B cell (primary cell): ENCODE measurements around the gene ACBD3. TPM values are rescaled to one million over a fixed set of nuclear protein-coding genes. Genes with fewer than 3 reads are reported as not detected.

Source experiments
- ATAC-seq: fragments of 200-7000 bp; cut with Tn5 transposase; one replicate; pipeline ENCODE4 v1.10.0; 2021; ENCODE audit warnings: low read depth, mild to moderate bottlenecking, moderate number of reproducible peaks, moderate library complexity
- CTCF ChIA-PET: fragments of 350-600 bp; sonication (Branson Sonifier 250); formaldehyde crosslinking; loops from one replicate; lab custom pipeline; 2021; ENCODE audit warnings: antibody characterized with exemption, inconsistent platforms; lab: Charles Lee
- POLR2A ChIA-PET: fragments of 350-600 bp; sonication (Branson Sonifier 250); formaldehyde crosslinking; loops from one replicate; lab custom pipeline; 2021; ENCODE audit warnings: antibody characterized with exemption; lab: Charles Lee
- DNase-seq: peaks from one replicate; pipeline ENCODE4 v3.0.0; 2013
- H2AFZ ChIP-seq: 2 replicates; pipeline ENCODE4 v1.6.1; 2012; ENCODE audit warnings: mild to moderate bottlenecking, low read depth, low read length; ENCODE audit not compliant: insufficient read depth, poor library complexity, severe bottlenecking
- H3K27ac ChIP-seq, 2 donors: 1 replicate in 1 of 2; 2 replicates in 1 of 2; pipeline ENCODE4 v1.5.1; 2012 to 2013; ENCODE audit warnings: low read length in 2 of 2, mild to moderate bottlenecking in 2 of 2, moderate library complexity in 1 of 2
- H3K27me3 ChIP-seq, 4 experiments: fragments of 200-600 bp in 1 of 4; sonication (generic) in 1 of 4; replicated peaks in 1 of 4; 1 replicate in 2 of 4; 2 replicates in 2 of 4; pipeline versions ENCODE4 v1.6.1 to v1.7.0; 2013 to 2016; ENCODE audit warnings: low read length in 3 of 4, mild to moderate bottlenecking in 2 of 4, mixed read lengths in 1 of 4, moderate library complexity in 1 of 4; ENCODE audit not compliant: insufficient read depth in 4 of 4, control insufficient read depth in 3 of 4; ENCODE audit errors: control extremely low read depth in 1 of 4
- H3K36me3 ChIP-seq, 2 experiments: replicated peaks in 1 of 2; 1 replicate in 1 of 2; 2 replicates in 1 of 2; pipeline versions ENCODE4 v1.6.1 to v1.7.1; 2013; ENCODE audit warnings: low read length in 1 of 2; ENCODE audit not compliant: insufficient read depth in 2 of 2, control insufficient read depth in 1 of 2; ENCODE audit errors: control extremely low read depth in 1 of 2, extremely low read depth in 1 of 2
- H3K4me1 ChIP-seq, 2 donors: fragments of 200-600 bp in 1 of 2; sonication (generic) in 1 of 2; 1 replicate in 1 of 2; 2 replicates in 1 of 2; pipeline versions ENCODE4 v1.5.1 to v1.6.1; 2013 to 2017; ENCODE audit warnings: low read length in 2 of 2; ENCODE audit not compliant: control insufficient read depth in 2 of 2, insufficient read depth in 2 of 2
- H3K4me2 ChIP-seq: replicated peaks from 2 replicates; pipeline ENCODE3; 2012; ENCODE audit warnings: mild to moderate bottlenecking, low read depth, low read length; ENCODE audit not compliant: poor library complexity, severe bottlenecking
- H3K4me3 ChIP-seq, 5 experiments: fragments of 200-600 bp in 1 of 5; sonication (generic) in 1 of 5; 1 replicate in 3 of 5; 2 replicates in 2 of 5; pipeline versions ENCODE4 v1.5.1 to v1.7.0; 2011 to 2016; ENCODE audit warnings: low read length in 4 of 5, mild to moderate bottlenecking in 4 of 5, low read depth in 2 of 5, control low read depth in 1 of 5, moderate library complexity in 1 of 5; ENCODE audit not compliant: insufficient read depth in 1 of 5; ENCODE audit errors: control extremely low read depth in 1 of 5, extremely low read depth in 1 of 5
- H3K79me2 ChIP-seq: fragments of 200-600 bp; sonication (generic); one replicate; pipeline ENCODE4 v1.6.0; 2016; ENCODE audit warnings: low read length; ENCODE audit not compliant: control insufficient read depth, insufficient read depth
- H3K9ac ChIP-seq: fragments of 200-600 bp; sonication (generic); 2 replicates; pipeline ENCODE4 v1.6.1; 2017; ENCODE audit warnings: mild to moderate bottlenecking, low read length, moderate library complexity
- H3K9me3 ChIP-seq, 3 donors: one replicate each; pipeline versions ENCODE4 v1.6.1 to v1.7.1; 2013; ENCODE audit warnings: low read length in 2 of 3; ENCODE audit not compliant: control insufficient read depth in 2 of 3, insufficient read depth in 1 of 3; ENCODE audit errors: control extremely low read depth in 1 of 3
- H4K20me1 ChIP-seq: 2 replicates; pipeline ENCODE4 v1.6.0; 2012; ENCODE audit warnings: mild to moderate bottlenecking, low read length; ENCODE audit not compliant: insufficient read depth, control insufficient read depth, poor library complexity, severe bottlenecking
- H3K27ac Mint-ChIP-seq: one replicate; pipeline ENCODE4 v1.8.0; 2021; ENCODE audit warnings: mixed read lengths
- H3K27me3 Mint-ChIP-seq: one replicate; pipeline ENCODE4 v1.8.0; 2021; ENCODE audit warnings: mixed read lengths
- H3K4me1 Mint-ChIP-seq: one replicate; pipeline ENCODE4 v1.8.0; 2021; ENCODE audit warnings: mixed read lengths
- H3K4me3 Mint-ChIP-seq: one replicate; pipeline ENCODE4 v1.8.0; 2021; ENCODE audit warnings: mixed read lengths
- H3K9me3 Mint-ChIP-seq: one replicate; pipeline ENCODE4 v1.8.0; 2022; ENCODE audit warnings: mixed read lengths; ENCODE audit not compliant: insufficient read depth
- CTCF ChIP-seq: fragments of 200-600 bp; IDR thresholded peaks from one replicate; pipeline ENCODE4 v1.8.0; 2022; ENCODE audit warnings: antibody characterized with exemption, mild to moderate bottlenecking
- EZH2 ChIP-seq: IDR thresholded peaks from 2 replicates; pipeline ENCODE4 v1.6.1; 2012; ENCODE audit warnings: borderline replicate concordance, low read depth, mild to moderate bottlenecking, moderate library complexity, low read length; ENCODE audit not compliant: insufficient read depth, poor library complexity, severe bottlenecking
- WGBS: methylation state at CpG from one replicate; pipeline ENCODE4 v1.1.5; 2013; ENCODE audit warnings: missing lambda C conversion rate; ENCODE audit not compliant: insufficient coverage; 5-methylcytosine and 5-hydroxymethylcytosine counted together
- intact Hi-C: fragments of 100-400 bp; cut with micrococcal nuclease; formaldehyde crosslinking; loops from one replicate; pipeline ENCODE4 v1.10.0; 2022
- polyA plus RNA-seq: library from polyadenylated mRNA; depleted of rRNA; stranded (reverse); fragments of >200 nt; gene quantifications from 2 replicates; pipeline ENCODE4 v1.2.3, GENCODE V29; 2012
- total RNA-seq, 2 donors: library from RNA; stranded (reverse); fragments of 120-200 nt in 1 of 2; gene quantifications; 1 replicate in 1 of 2; 2 replicates in 1 of 2; pipeline versions ENCODE4 v1.2.3 to v1.2.4, GENCODE V29; 2013 to 2022

ACBD3 gene
- total and polyA plus RNA-seq, 2 donors (not counting 1 experiment from before 2014, with no cell fraction given): 16.2 to 60.6 TPM

- H3K4me2 ChIP-seq: peak overlapping the region; percentile 77
- TF ChIP-seq EZH2: no peak
- no peak for TF ChIP-seq CTCF
- WGBS: 27% methylated on average over 7 of the region's 11 CpGs
- intact Hi-C loops: loop anchor here (2.0 to 5.0 kb wide), 2 partner anchors 16 to 196 kb away; partner anchors contain the start of gene LIN9
- H3K27me3 ChIP-seq: no peaks in the 10 kb centered on the region
- H3K4me3 Mint-ChIP-seq: peak overlapping the region; percentile 96
- peak overlapping the region; percentile 96 to 99 for H3K27ac ChIP-seq
- no peaks in the 10 kb centered on the region for H3K9me3 Mint-ChIP-seq
- H3K4me3 ChIP-seq: peak overlapping the region; percentile 41 to 85 (median 69)
- H3K9ac ChIP-seq: peak overlapping the region; percentile 95
- H3K4me1 Mint-ChIP-seq: peaks cover 45% of the 10 kb centered on the region
- H3K4me1 ChIP-seq: peaks cover 36 to 44% of the 10 kb centered on the region in 2 donors
- no peaks in the 10 kb centered on the region for H3K27me3 Mint-ChIP-seq
- POLR2A ChIA-PET: interaction anchor here (0.6 to 5.6 kb wide), 20 partner anchors 9 to 670 kb away, joined by 3 to 47 read pairs (median 5); partner anchors contain the start of genes H3-3A, SDE2 and TMEM63A
- H3K27ac Mint-ChIP-seq: peak overlapping the region; percentile 96
- H3K9me3 ChIP-seq: no peaks in the 10 kb centered on the region
- ATAC-seq (no peak), DNase-seq (peak; percentile 64)
- CTCF ChIA-PET: interaction anchor here (0.7 to 7.2 kb wide), 17 partner anchors 8 to 296 kb away, joined by 3 to 107 read pairs (median 5); partner anchors contain the start of genes H3-3A and SDE2
- H2AFZ ChIP-seq: peak overlapping the region; percentile 69
- no peaks in the 10 kb centered on the region for H3K79me2 ChIP-seq
- no peaks in the 10 kb centered on the region for H4K20me1 ChIP-seq
- H3K36me3 ChIP-seq: no peaks in the 10 kb centered on the region
Observed at GRCh38 chr1:226111098-226111882, 75.3 kb downstream of the ACBD3 start.
